Panc1 (cell line): ENCODE results near the gene NCKAP5. TPM values are rescaled to one million over a fixed set of nuclear protein-coding genes. Genes with fewer than 3 reads are reported as not detected.

Experiments used
- ATAC-seq: fragments of 200-7000 bp; cut with Tn5 transposase; 2 replicates; pipeline ENCODE4 v1.9.1; 2020; ENCODE audit warnings: mild to moderate bottlenecking, moderate library complexity
- BruUV-seq: library from RNA; stranded (reverse); fragments of 400-500 nt; replicated peaks from 2 replicates; lab custom pipeline; 2021; lab: Mats Ljungman, UMichigan
- CTCF ChIA-PET: fragments of 300-600 bp; sonication (Branson Sonifier 250); formaldehyde crosslinking; loops from one replicate; lab custom pipeline; 2022; ENCODE audit warnings: antibody characterized with exemption; lab: Charles Lee
- POLR2A ChIA-PET: fragments of 300-600 bp; sonication (Branson Sonifier 250); formaldehyde crosslinking; loops from one replicate; lab custom pipeline; 2022; ENCODE audit warnings: antibody characterized with exemption; lab: Charles Lee
- DNase-seq: peaks from one replicate; pipeline ENCODE4 v3.0.0-alpha.2; 2010; ENCODE audit warnings: low read depth, low spot score
- H3K27ac ChIP-seq: 2 replicates; pipeline ENCODE4 v1.5.1; 2011; ENCODE audit warnings: mild to moderate bottlenecking, low read length, inconsistent platforms
- H3K27me3 ChIP-seq: fragments of 200-500 bp; sonication (Bioruptor generic); 2 replicates; pipeline ENCODE4 v1.6.0; 2014; ENCODE audit warnings: low read length, inconsistent platforms; ENCODE audit not compliant: control insufficient read depth, insufficient read depth
- H3K36me3 ChIP-seq: fragments of 200-500 bp; sonication (Bioruptor generic); 2 replicates; pipeline ENCODE4 v1.5.1; 2014; ENCODE audit warnings: inconsistent platforms, mild to moderate bottlenecking, low read length, moderate library complexity; ENCODE audit not compliant: control insufficient read depth, insufficient read depth
- H3K4me1 ChIP-seq: 2 replicates; pipeline ENCODE4 v1.5.1; 2011; ENCODE audit warnings: inconsistent platforms, mild to moderate bottlenecking, low read length, moderate library complexity; ENCODE audit not compliant: control insufficient read depth, insufficient read depth
- H3K4me3 ChIP-seq, 2 experiments: 2 replicates each; pipeline ENCODE4 v1.5.1; 2011 to 2012; ENCODE audit warnings: low read depth in 2 of 2, low read length in 2 of 2, mild to moderate bottlenecking in 2 of 2, inconsistent platforms in 1 of 2, moderate library complexity in 1 of 2
- H3K9me3 ChIP-seq: fragments of 200-500 bp; sonication (Bioruptor generic); 2 replicates; pipeline ENCODE4 v1.5.1; 2014; ENCODE audit warnings: low read depth, mild to moderate bottlenecking, inconsistent platforms, low read length, moderate library complexity; ENCODE audit not compliant: control insufficient read depth, insufficient read depth
- CTCF ChIP-seq: fragments of 450-650 bp; IDR thresholded peaks from 2 replicates; pipeline ENCODE4 v1.5.1; 2017; ENCODE audit warnings: mild to moderate bottlenecking
- POLR2AphosphoS5 ChIP-seq: IDR thresholded peaks from 2 replicates; pipeline ENCODE4 v1.6.1; 2012; ENCODE audit warnings: mild to moderate bottlenecking, low read depth, low read length, moderate library complexity
- SIN3A ChIP-seq: IDR thresholded peaks from 2 replicates; pipeline ENCODE4 v1.6.1; 2012; ENCODE audit warnings: low read depth, mild to moderate bottlenecking, low read length, moderate library complexity, borderline replicate concordance; ENCODE audit not compliant: insufficient read depth
- TCF7L2 ChIP-seq: IDR thresholded peaks from 2 replicates; pipeline ENCODE4 v1.6.1; 2011; ENCODE audit warnings: mild to moderate bottlenecking, low read depth, low read length, inconsistent platforms
- in situ Hi-C: cut with HindIII; loops from 2 replicates; pipeline ENCODE4 v1.10.0; 2016; ENCODE audit warnings: low sequenced_read_pairs, low pct_unique_long_range_greater_than_20kb
- intact Hi-C: fragments of 100-400 bp; cut with micrococcal nuclease; formaldehyde crosslinking; loops from one replicate; pipeline ENCODE4 v1.10.0; 2022; ENCODE audit not compliant: unreplicated experiment
- total RNA-seq: library from RNA; stranded (reverse); gene quantifications from one replicate; pipeline ENCODE4 v1.2.1, GENCODE V29; 2021; ENCODE audit not compliant: unreplicated experiment
- TF ChIP-seq, protein P1 (sequence below), 2 experiments: IDR thresholded peaks; 2 replicates each; pipeline ENCODE4 v1.6.1; 2011 to 2012; ENCODE audit warnings: low read depth in 2 of 2, control low read depth in 1 of 2, low read length in 1 of 2, mild to moderate bottlenecking in 1 of 2, moderate library complexity in 1 of 2; ENCODE audit not compliant: insufficient read depth in 1 of 2

Gene NCKAP5
- total RNA-seq, 1 experiment from 2014 or later = 0.10 TPM

GRCh38 chr2:133456156-133456555 lies 112.1 kb downstream of the NCKAP5 start:
- Histone ChIP-seq H3K36me3 (no peaks in the 10 kb centered on the region), H3K27me3 (no peaks in the 10 kb centered on the region), H3K9me3 (no peaks in the 10 kb centered on the region), H3K27ac (no peak overlapping the region), H3K4me1 (no peaks in the 10 kb centered on the region), H3K4me3 (no peak overlapping the region)
- no peak for DNase-seq
- TF ChIP-seq SIN3A = no peak
- TF ChIP-seq CTCF = no peak
- no peak for TF ChIP-seq TCF7L2
- TF ChIP-seq POLR2AphosphoS5 = no peak
- TF ChIP-seq, protein P1, sequence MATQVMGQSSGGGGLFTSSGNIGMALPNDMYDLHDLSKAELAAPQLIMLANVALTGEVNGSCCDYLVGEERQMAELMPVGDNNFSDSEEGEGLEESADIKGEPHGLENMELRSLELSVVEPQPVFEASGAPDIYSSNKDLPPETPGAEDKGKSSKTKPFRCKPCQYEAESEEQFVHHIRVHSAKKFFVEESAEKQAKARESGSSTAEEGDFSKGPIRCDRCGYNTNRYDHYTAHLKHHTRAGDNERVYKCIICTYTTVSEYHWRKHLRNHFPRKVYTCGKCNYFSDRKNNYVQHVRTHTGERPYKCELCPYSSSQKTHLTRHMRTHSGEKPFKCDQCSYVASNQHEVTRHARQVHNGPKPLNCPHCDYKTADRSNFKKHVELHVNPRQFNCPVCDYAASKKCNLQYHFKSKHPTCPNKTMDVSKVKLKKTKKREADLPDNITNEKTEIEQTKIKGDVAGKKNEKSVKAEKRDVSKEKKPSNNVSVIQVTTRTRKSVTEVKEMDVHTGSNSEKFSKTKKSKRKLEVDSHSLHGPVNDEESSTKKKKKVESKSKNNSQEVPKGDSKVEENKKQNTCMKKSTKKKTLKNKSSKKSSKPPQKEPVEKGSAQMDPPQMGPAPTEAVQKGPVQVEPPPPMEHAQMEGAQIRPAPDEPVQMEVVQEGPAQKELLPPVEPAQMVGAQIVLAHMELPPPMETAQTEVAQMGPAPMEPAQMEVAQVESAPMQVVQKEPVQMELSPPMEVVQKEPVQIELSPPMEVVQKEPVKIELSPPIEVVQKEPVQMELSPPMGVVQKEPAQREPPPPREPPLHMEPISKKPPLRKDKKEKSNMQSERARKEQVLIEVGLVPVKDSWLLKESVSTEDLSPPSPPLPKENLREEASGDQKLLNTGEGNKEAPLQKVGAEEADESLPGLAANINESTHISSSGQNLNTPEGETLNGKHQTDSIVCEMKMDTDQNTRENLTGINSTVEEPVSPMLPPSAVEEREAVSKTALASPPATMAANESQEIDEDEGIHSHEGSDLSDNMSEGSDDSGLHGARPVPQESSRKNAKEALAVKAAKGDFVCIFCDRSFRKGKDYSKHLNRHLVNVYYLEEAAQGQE (IDR thresholded peaks at IDR 0.05; ENCODE audit: insufficient read depth in 1 of 2, low read depth in 2 of 2, low read length in 1 of 2) = no peak
- POLR2A ChIA-PET = no interaction called here
- intact Hi-C loops (no loop called here), in situ Hi-C loops (no loop called here)
- CTCF ChIA-PET = no interaction called here
- no peak for ATAC-seq
- BruUV-seq = no TSS peak

GRCh38 chr2:133453032-133453431 lies 115.2 kb downstream of the NCKAP5 start:
- no TSS peak for BruUV-seq
- ChIA-PET POLR2A (no interaction called here), CTCF (no interaction called here)
- ATAC-seq (no peak), DNase-seq (no peak)
- H3K27ac ChIP-seq = no peak overlapping the region
- intact Hi-C loops = no loop called here
- in situ Hi-C loops = no loop called here
- no peak overlapping the region for H3K4me3 ChIP-seq
- no peaks in the 10 kb centered on the region for H3K36me3 ChIP-seq
- TF ChIP-seq POLR2AphosphoS5 (no peak), CTCF (no peak), TCF7L2 (no peak)
- TF ChIP-seq, protein P1 (IDR thresholded peaks at IDR 0.05; ENCODE audit: insufficient read depth in 1 of 2, low read depth in 2 of 2, low read length in 1 of 2) = no peak
- no peaks in the 10 kb centered on the region for H3K4me1 ChIP-seq
- H3K9me3 ChIP-seq = no peaks in the 10 kb centered on the region
- no peaks in the 10 kb centered on the region for H3K27me3 ChIP-seq
